Colonic mucosa (tissue), 4 donors: ENCODE measurements around the gene TMEM123. TPM values are rescaled to one million over a fixed set of nuclear protein-coding genes. Genes with fewer than 3 reads are reported as not detected.

Experiments
- DNase-seq: peaks from one replicate; pipeline ENCODE4 v3.0.0-alpha.2; 2020
- H3K27ac ChIP-seq: fragments of 200-600 bp; one replicate; pipeline ENCODE4 v1.8.0; 2021
- H3K27me3 ChIP-seq: fragments of 200-600 bp; one replicate; pipeline ENCODE4 v1.8.0; 2021
- H3K36me3 ChIP-seq: fragments of 200-600 bp; one replicate; pipeline ENCODE4 v1.8.0; 2021
- H3K4me1 ChIP-seq: fragments of 200-600 bp; one replicate; pipeline ENCODE4 v1.8.0; 2021; ENCODE audit warnings: mild to moderate bottlenecking
- H3K4me3 ChIP-seq: fragments of 200-600 bp; one replicate; pipeline ENCODE4 v1.8.0; 2021
- H3K9ac ChIP-seq, 2 donors: one replicate each; pipeline ENCODE4 v1.7.0; 2013; ENCODE audit warnings: control low read depth in 2 of 2, low read depth in 2 of 2, low read length in 2 of 2
- H3K9me3 ChIP-seq: fragments of 200-600 bp; one replicate; pipeline ENCODE4 v1.8.0; 2021
- intact Hi-C: fragments of 100-400 bp; cut with DNase I; formaldehyde crosslinking; loops from one replicate; pipeline ENCODE4 v1.14.1; 2022
- total RNA-seq, 2 donors: library from RNA; stranded (reverse); fragmentation: NEBNext Ultra II Directional in 1 of 2; extraction: Animal tissue kit (Norgen Biotek cat#: 25700) in 1 of 2; gene quantifications; one replicate each; pipeline ENCODE4 v1.2.1, GENCODE V29; 2021
- TF ChIP-seq, protein P1 (sequence below): fragments of 200-600 bp; IDR thresholded peaks from one replicate; pipeline ENCODE4 v1.8.0; 2022; ENCODE audit warnings: antibody characterized with exemption, mild to moderate bottlenecking
- donor health status: healthy.
- donor health status: DM: no; HTN: no; CAD: no.
- donor health status: DM: no; HTN: no; CAD: no.

Gene TMEM123
- total RNA-seq, 2 donors from 2014 or later: 126 to 175 TPM

DNA sequence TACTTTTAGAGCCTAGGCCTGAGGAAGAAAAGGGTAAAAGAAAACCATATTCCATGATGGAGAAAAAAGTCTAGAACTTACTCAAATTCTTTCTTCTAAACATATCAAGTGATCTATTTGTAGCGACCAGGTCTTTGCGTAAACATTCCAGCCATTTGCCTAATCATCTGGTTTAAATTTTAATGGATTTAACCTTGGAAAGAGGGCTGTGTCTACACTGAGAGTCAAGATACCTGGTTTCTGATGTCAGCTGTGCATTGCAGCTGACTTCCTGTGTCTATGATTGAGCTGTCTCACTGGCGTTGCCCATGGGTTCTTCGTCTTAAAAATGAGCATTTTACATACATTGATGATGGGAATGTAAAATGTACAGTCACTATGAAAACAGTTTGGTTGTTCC, 10.0 kb upstream of the TMEM123 start:
- Histone ChIP-seq H3K27me3 (no peaks in the 10 kb centered on the region), H3K36me3 (no peaks in the 10 kb centered on the region), H3K4me1 (peaks cover 4% of the 10 kb centered on the region), H3K27ac (no peak overlapping the region), H3K9me3 (no peaks in the 10 kb centered on the region), H3K9ac (no peak overlapping the region), H3K4me3 (no peak overlapping the region)
- no peak for DNase-seq
- intact Hi-C loops: no loop called here
- TF ChIP-seq, protein P1, sequence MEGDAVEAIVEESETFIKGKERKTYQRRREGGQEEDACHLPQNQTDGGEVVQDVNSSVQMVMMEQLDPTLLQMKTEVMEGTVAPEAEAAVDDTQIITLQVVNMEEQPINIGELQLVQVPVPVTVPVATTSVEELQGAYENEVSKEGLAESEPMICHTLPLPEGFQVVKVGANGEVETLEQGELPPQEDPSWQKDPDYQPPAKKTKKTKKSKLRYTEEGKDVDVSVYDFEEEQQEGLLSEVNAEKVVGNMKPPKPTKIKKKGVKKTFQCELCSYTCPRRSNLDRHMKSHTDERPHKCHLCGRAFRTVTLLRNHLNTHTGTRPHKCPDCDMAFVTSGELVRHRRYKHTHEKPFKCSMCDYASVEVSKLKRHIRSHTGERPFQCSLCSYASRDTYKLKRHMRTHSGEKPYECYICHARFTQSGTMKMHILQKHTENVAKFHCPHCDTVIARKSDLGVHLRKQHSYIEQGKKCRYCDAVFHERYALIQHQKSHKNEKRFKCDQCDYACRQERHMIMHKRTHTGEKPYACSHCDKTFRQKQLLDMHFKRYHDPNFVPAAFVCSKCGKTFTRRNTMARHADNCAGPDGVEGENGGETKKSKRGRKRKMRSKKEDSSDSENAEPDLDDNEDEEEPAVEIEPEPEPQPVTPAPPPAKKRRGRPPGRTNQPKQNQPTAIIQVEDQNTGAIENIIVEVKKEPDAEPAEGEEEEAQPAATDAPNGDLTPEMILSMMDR: no peak

DNA sequence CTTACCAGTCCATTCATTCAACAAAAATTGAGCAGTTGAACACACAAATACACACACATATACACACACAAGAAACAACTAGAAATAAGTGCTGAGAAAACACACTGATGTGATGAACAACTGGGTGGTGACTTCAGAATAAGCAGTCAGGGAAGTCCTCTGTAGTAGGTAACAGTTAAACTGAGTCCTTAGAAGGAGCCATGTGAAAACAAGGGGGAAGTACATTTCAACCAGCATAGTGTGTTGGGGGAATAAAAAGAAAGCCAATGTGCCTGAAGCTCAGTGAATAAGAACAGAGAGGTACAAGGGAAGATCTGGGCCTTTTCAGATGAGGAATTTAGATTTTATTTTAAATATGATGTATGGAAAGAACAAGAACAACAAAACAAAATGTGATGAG, 6.8 kb upstream of the TMEM123 start:
- Histone ChIP-seq H3K4me1 (no peaks in the 10 kb centered on the region), H3K36me3 (no peaks in the 10 kb centered on the region), H3K9ac (no peak overlapping the region), H3K9me3 (no peaks in the 10 kb centered on the region), H3K4me3 (no peak overlapping the region), H3K27me3 (no peaks in the 10 kb centered on the region), H3K27ac (no peak overlapping the region)
- no peak for DNase-seq
- TF ChIP-seq, protein P1: no peak
- intact Hi-C loops: no loop called here

DNA sequence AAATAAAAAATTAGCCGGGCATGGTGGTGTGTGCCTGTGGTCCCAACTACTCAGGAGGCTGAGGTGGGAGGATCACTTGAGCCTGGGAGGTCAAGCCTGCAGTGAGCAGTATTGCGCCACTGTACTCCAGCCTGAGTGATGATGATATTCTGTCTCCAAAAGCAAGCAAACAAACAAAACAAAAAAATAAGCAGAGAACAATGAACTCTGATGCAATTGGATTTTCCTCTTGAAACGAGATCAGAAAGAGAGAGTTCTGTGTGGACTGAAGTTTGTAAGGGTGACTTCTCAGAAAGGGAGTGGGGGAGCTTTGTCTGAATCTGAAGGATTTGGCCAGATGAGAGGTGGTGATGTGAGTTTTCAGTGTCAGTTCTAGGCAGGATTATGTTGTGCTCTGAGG, 6.0 kb upstream of the TMEM123 start:
- Histone ChIP-seq H3K36me3 (no peaks in the 10 kb centered on the region), H3K27ac (no peak overlapping the region), H3K27me3 (no peaks in the 10 kb centered on the region), H3K4me1 (no peaks in the 10 kb centered on the region), H3K9ac (no peak overlapping the region), H3K4me3 (no peak overlapping the region), H3K9me3 (no peaks in the 10 kb centered on the region)
- intact Hi-C loops: no loop called here
- no peak for DNase-seq
- TF ChIP-seq, protein P1: no peak

DNA sequence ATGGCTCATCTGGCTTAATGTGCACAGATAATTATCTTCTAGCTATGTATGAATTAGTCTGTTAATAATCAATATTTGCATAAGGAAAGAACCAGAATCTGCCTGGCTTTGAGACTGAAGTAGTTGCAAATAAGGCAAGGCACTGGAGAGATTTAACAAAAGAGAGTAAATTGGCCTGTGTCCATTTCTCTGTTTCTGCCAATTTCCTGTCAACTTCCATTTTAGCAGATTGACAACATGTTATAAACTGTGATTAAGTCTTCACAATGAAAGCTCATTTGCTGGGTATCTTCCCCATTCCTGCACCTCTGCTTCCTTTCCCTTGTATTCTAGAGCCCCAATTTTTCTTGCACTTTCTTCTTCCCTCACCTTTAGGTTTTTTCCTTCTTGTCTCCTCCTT, 5.3 kb upstream of the TMEM123 start:
- TF ChIP-seq, protein P1: no peak
- Histone ChIP-seq H3K4me3 (no peak overlapping the region), H3K9me3 (no peaks in the 10 kb centered on the region), H3K9ac (no peak overlapping the region), H3K4me1 (no peaks in the 10 kb centered on the region), H3K27ac (no peak overlapping the region), H3K36me3 (no peaks in the 10 kb centered on the region), H3K27me3 (no peaks in the 10 kb centered on the region)
- no peak for DNase-seq
- intact Hi-C loops: no loop called here

DNA sequence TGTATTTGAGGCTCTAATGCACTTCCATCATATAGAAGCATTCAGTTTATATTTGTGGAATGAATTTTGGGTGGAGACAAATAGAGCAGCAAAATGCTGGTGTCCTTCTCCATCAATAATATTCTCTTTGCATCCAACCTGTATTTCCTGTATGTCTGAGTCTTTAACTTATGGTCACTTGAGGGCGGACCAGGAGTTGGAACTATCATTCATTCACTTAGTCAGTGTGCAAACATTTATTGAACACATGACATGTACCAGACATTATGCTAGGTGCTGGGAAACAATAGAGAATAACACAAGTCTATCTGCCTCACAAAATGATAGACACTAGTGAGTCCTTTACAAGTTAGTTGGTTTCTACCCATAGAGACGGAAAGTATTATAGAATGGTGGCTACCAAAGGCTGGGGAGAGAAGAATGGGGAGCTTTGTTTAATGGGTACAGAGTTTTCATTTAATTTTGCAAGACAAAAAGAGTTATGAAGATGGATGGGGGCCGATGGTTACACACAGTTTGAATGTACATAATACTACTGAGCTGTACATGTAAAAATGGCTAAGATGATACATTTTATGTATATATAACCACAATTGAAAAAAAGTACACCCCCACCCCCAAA, 4.6 kb upstream of the TMEM123 start:
- H3K9ac ChIP-seq: no peak overlapping the region
- H3K9me3 ChIP-seq: no peaks in the 10 kb centered on the region
- TF ChIP-seq, protein P1: no peak
- no peak overlapping the region for H3K4me3 ChIP-seq
- H3K4me1 ChIP-seq: no peaks in the 10 kb centered on the region
- no peaks in the 10 kb centered on the region for H3K27me3 ChIP-seq
- intact Hi-C loops: no loop called here
- no peaks in the 10 kb centered on the region for H3K36me3 ChIP-seq
- H3K27ac ChIP-seq: no peak overlapping the region
- DNase-seq: no peak
